Pancreas (tissue), 10 donors: Measurements from ENCODE around the gene TBC1D5. TPM values are rescaled to one million over a fixed set of nuclear protein-coding genes. Genes with fewer than 3 reads are reported as not detected.

Experiments
- ATAC-seq, 4 donors: fragments of 200-7000 bp; cut with Tn5 transposase; one replicate each; pipeline versions ENCODE4 v1.8.0 to v1.9.1; 2020; ENCODE audit warnings: mild to moderate bottlenecking in 4 of 4, moderate library complexity in 4 of 4
- DNase-seq, 6 donors: peaks; one replicate each; pipeline ENCODE4 v3.0.0-alpha.2; 2020
- FAIRE-seq: peaks from 2 replicates; lab custom pipeline; 2012; peaks lifted over from hg19 to GRCh38; lab: Jason Lieb, UNC
- H3K27ac ChIP-seq, 4 donors: fragments of 200-600 bp; sonication (generic); 1 replicate in 3 of 4; 2 replicates in 1 of 4; pipeline versions ENCODE4 v1.5.0 to v1.8.0; 2020
- H3K27me3 ChIP-seq, 4 donors: fragments of 200-600 bp; one replicate each; pipeline ENCODE4 v1.8.0; 2021
- H3K36me3 ChIP-seq, 3 donors: fragments of 200-600 bp; sonication (generic) in 1 of 3; one replicate each; pipeline versions ENCODE4 v1.5.0 to v1.8.0; 2020 to 2021
- H3K4me1 ChIP-seq, 3 donors: fragments of 200-600 bp; one replicate each; pipeline ENCODE4 v1.8.0; 2021
- H3K4me3 ChIP-seq, 4 donors: fragments of 200-600 bp; sonication (generic) in 2 of 4; one replicate each; pipeline versions ENCODE4 v1.5.0 to v1.8.0; 2020 to 2021
- H3K9me3 ChIP-seq, 4 donors: fragments of 200-600 bp; one replicate each; pipeline ENCODE4 v1.8.0; 2021
- WGBS, 2 donors: extraction: QIAGEN DNeasy Blood & Tissue Kit; methylation state at CpG; one replicate each; pipeline ENCODE4 v1.1.7; 2013; 5-methylcytosine and 5-hydroxymethylcytosine counted together
- intact Hi-C, 3 donors: fragments of 100-400 bp; cut with DNase I; formaldehyde crosslinking; loops; one replicate each; pipeline versions ENCODE4 v1.11.1 to v1.14.2; 2022
- polyA plus RNA-seq, 2 donors: library from polyadenylated mRNA; stranded (reverse); fragments of 200-250 nt; gene quantifications; one replicate each; pipeline ENCODE4 v1.2.3, GENCODE V29; 2013
- total RNA-seq, 6 donors: library from RNA; stranded (reverse); fragmentation: NEBNext Ultra II Directional in 4 of 6; extraction: Animal tissue kit (Norgen Biotek cat#: 25700) in 4 of 6; gene quantifications; one replicate each; pipeline versions ENCODE4 v1.2.1 to v1.2.4, GENCODE V29; 2021 to 2023
- TF ChIP-seq, protein P1 (sequence below), 4 donors: fragments of 200-600 bp; sonication (generic) in 3 of 4; IDR thresholded peaks; one replicate each; pipeline versions ENCODE4 v1.5.0 to v1.8.0; 2021; ENCODE audit warnings: antibody characterized with exemption in 4 of 4
- donor health status: healthy with polysubstance abuse.
- donor health status: DM: no; HTN: no; CAD: no; lungs with moderate emphysema.
- donor health status: DM: no; HTN: no; CAD: no.
- donor health status: control.
- donor health status: control.
- donor health status: Bipolar disorder and iron deficiency.
- donor health status: DM: yes; HTN: yes; CAD: no.
- donor health status: DM: no; HTN: no; CAD: no.
- donor health status: DM: no; HTN: no; CAD: no.
- donor health status: DM: yes; HTN: yes; CAD: no.

The TBC1D5 gene
- total and polyA plus RNA-seq, 8 donors, result 6.5 to 39.2 (median 19.9) TPM

DNA sequence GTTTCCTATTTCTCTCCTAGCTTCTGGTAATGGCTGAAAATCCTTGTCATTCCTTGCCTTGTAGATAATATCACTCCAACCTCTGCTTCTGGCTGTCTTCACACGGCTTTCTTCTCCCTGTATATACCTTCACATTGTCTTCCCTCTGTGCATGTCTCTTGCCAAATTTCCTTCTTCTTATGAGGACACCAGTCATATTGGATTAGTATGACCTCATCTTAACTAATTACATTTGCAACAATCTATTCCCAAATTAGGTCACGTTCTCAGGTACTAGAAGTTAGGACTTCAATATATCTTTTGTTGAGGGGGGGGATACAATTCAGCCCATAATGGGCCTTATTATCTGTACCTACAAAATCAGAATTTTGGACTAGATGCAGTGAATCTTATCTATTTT, 440.3 kb downstream of the TBC1D5 start:
- ATAC-seq (no peak), DNase-seq (no peak), FAIRE-seq (no peak)
- Histone ChIP-seq H3K27me3 (no peaks in the 10 kb centered on the region), H3K4me3 (no peak overlapping the region), H3K27ac (no peak overlapping the region), H3K4me1 (no peaks in the 10 kb centered on the region), H3K9me3 (no peaks in the 10 kb centered on the region), H3K36me3 (no peaks in the 10 kb centered on the region)
- WGBS, 2 donors, result 83 to 92% methylated on average over 2 of the region's 2 CpGs
- intact Hi-C loops, result no loop called here
- TF ChIP-seq, protein P1, sequence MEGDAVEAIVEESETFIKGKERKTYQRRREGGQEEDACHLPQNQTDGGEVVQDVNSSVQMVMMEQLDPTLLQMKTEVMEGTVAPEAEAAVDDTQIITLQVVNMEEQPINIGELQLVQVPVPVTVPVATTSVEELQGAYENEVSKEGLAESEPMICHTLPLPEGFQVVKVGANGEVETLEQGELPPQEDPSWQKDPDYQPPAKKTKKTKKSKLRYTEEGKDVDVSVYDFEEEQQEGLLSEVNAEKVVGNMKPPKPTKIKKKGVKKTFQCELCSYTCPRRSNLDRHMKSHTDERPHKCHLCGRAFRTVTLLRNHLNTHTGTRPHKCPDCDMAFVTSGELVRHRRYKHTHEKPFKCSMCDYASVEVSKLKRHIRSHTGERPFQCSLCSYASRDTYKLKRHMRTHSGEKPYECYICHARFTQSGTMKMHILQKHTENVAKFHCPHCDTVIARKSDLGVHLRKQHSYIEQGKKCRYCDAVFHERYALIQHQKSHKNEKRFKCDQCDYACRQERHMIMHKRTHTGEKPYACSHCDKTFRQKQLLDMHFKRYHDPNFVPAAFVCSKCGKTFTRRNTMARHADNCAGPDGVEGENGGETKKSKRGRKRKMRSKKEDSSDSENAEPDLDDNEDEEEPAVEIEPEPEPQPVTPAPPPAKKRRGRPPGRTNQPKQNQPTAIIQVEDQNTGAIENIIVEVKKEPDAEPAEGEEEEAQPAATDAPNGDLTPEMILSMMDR (IDR thresholded peaks at IDR 0.05), result no peak

DNA sequence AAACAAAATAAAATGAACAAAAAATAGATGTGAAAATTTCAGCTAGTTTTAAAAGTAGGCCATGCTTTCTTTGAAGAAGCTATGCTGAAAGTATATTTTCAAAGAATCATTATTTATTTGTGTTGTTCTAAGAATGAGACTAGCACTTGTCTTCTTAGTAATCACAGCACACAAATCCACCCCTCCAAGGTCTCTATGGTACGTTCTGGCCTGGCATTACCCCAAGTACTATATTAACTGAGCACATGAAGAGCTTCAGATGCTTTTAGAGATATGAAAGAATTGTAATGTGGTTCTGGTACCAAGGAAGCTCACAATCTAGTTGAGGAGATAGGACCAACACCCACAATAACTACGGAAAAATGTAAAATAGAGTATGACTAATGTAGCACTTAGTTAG, 441.2 kb downstream of the TBC1D5 start:
- Histone ChIP-seq H3K27me3 (no peaks in the 10 kb centered on the region), H3K4me1 (no peaks in the 10 kb centered on the region), H3K4me3 (no peak overlapping the region), H3K36me3 (no peaks in the 10 kb centered on the region), H3K9me3 (no peaks in the 10 kb centered on the region), H3K27ac (no peak overlapping the region)
- intact Hi-C loops, result no loop called here
- no peak for FAIRE-seq
- DNase-seq, result no peak
- TF ChIP-seq, protein P1 (IDR thresholded peaks at IDR 0.05), result no peak
- 58 to 62% methylated on average over 2 of the region's 2 CpGs for WGBS, 2 donors
- ATAC-seq, result no peak

DNA sequence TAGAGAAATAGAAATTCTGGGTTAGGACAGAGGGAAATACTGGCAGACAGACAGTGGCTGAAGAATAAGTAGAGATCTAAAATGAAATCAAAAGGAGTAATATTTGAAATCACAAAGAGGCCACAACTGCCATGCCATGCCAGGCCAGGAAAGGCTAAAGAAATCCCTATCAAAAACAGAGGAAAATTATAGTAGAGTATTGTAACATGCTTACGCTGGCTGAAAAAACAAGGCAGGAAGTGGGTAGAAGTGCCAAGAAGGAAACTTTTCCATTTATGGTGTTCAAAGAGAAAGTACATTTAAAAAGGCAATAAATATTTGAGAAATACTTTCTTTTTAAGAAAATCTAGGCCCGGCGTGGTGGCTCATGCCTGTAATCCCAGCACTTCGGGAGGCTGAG, 442.0 kb downstream of the TBC1D5 start:
- TF ChIP-seq, protein P1 (IDR thresholded peaks at IDR 0.05), result no peak
- H3K27ac ChIP-seq, result no peak overlapping the region
- intact Hi-C loops, result no loop called here
- 93% methylated on average over 4 of the region's 4 CpGs for WGBS, 2 donors
- no peaks in the 10 kb centered on the region for H3K27me3 ChIP-seq
- no peaks in the 10 kb centered on the region for H3K9me3 ChIP-seq
- DNase-seq (no peak), ATAC-seq (no peak), FAIRE-seq (no peak)
- H3K36me3 ChIP-seq, result no peaks in the 10 kb centered on the region
- no peaks in the 10 kb centered on the region for H3K4me1 ChIP-seq
- no peak overlapping the region for H3K4me3 ChIP-seq

DNA sequence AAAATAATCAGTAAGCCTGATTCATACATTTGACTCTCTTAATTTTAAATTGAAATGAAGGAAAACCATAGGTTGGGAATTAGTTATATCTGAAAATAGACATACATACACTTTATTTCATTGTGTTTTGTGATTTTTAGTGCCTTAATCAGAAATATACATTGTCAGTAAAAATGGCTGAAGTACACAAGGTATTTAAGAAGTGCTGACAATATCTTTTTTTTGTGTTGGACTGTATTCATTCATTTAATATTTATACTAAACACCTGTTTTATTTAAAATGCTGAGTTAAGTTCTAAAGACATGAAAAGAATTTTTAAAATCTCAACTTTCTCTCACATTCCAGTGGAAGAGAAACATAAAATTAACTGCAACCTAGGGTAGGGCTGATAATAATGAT, 444.4 kb downstream of the TBC1D5 start:
- Histone ChIP-seq H3K4me1 (peaks cover 0 to 4% (median 0%) of the 10 kb centered on the region in 3 donors), H3K9me3 (no peaks in the 10 kb centered on the region), H3K36me3 (no peaks in the 10 kb centered on the region), H3K27me3 (no peaks in the 10 kb centered on the region), H3K27ac (no peak overlapping the region), H3K4me3 (no peak overlapping the region)
- ATAC-seq (no peak), FAIRE-seq (no peak), DNase-seq (no peak)
- TF ChIP-seq, protein P1 (IDR thresholded peaks at IDR 0.05), result no peak
- intact Hi-C loops, result no loop called here

DNA sequence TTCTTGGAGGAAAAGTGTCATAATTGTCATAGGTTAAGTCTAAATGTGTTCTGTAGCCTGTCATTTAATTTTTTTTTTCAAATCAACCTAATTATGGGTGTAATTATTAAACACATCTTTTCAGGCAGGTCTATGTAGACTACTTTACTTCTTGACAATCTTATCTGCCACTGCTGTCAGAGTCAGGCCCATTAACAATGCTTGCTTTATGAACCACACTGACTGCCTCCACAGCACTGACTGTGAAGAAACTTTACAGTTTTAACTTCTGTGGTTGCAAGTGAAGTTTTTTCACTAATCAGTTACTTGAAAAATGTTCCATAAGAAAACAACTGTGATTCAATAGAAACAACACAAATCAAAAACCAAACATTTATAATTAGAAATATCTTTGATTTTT, 449.9 kb downstream of the TBC1D5 start:
- no peaks in the 10 kb centered on the region for H3K27me3 ChIP-seq
- H3K4me1 ChIP-seq, result peaks cover 0 to 10% (median 0%) of the 10 kb centered on the region in 3 donors
- TF ChIP-seq, protein P1 (IDR thresholded peaks at IDR 0.05), result no peak
- H3K9me3 ChIP-seq, result no peaks in the 10 kb centered on the region
- ATAC-seq, result peak in 2 of 4 donors; percentile 55 to 56
- no peak for FAIRE-seq
- no peak for DNase-seq
- H3K4me3 ChIP-seq, result no peak overlapping the region
- H3K27ac ChIP-seq, result no peak overlapping the region
- intact Hi-C loops, result no loop called here
- no peaks in the 10 kb centered on the region for H3K36me3 ChIP-seq
